ENCODE results near the gene UPK1A. TPM values are rescaled to one million over a fixed set of nuclear protein-coding genes. Genes with fewer than 3 reads are reported as not detected.

UPK1A gene
- total and polyA plus RNA-seq, 9 of the 15 experiments (the other 6 are each of a cell fraction or from before 2014, with no cell fraction given) = 0.06 to 0.13 TPM; not detected in 7

GRCh38 chr19:35692010-35692409, 25.7 kb downstream of the UPK1A start (continued):
- peak; percentile 4; the same call in 1 of the 2 replicates for TF ChIP-seq REST (IDR thresholded peaks at IDR 0.05; ENCODE audit: borderline replicate concordance)
- no peak for TF ChIP-seq REST (CRISPR knock-in tag; IDR thresholded peaks at IDR 0.05; ENCODE audit: low read depth)
- no peak for TF ChIP-seq CBX1 (IDR thresholded peaks at IDR 0.05; ENCODE audit: low read depth)
- no peak for TF ChIP-seq HBP1 (CRISPR knock-in tag; IDR thresholded peaks at IDR 0.05)

Measured in K562 (cell line).